GM23248 (cell line): Measurements from ENCODE around the gene MYO10.
"Not testable (repeated sequence)": the region's sequence is repeated elsewhere in the genome, so short reads cannot be mapped to it uniquely, and the experiment has no call there.

Experiments used
- EZH2 ChIP-seq: fragments of 200-600 bp; sonication (generic); IDR thresholded peaks from 2 replicates; pipeline ENCODE4 v1.6.1; 2018; ENCODE audit warnings: antibody characterized with exemption, mild to moderate bottlenecking; ENCODE audit not compliant: insufficient read depth, poor library complexity, severe bottlenecking
- EZH2phosphoT487 ChIP-seq: fragments of 200-600 bp; sonication (generic); IDR thresholded peaks from 2 replicates; pipeline ENCODE4 v1.6.1; 2018; ENCODE audit warnings: antibody characterized with exemption, moderate library complexity, mild to moderate bottlenecking, low read depth; ENCODE audit not compliant: insufficient read depth

DNA sequence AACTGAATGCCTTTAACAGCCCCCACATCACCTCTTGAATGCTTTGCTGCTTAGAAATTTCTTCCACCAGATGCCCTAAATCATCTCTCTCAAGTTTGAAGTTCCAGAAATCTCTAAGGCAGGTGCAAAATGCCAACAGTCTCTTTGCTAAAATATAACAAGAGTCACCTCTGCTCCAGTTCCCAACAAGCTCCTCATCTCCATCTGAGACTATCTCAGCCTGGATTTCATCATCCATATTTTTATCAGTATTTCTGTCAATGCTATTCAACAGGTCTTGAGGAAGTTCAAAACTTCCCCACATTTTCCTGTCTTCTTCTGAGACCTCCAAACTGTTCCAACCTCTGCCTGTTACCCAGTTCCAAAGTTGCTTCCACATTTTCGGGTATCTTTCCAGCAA lies 61.7 kb downstream of the MYO10 start:
- not testable (repeated sequence) for TF ChIP-seq EZH2, EZH2phosphoT487
